Erythroblast (primary cell): ENCODE data around the gene MYO1B.
"Not testable (repeated sequence)": the region's sequence is repeated elsewhere in the genome, so short reads cannot be mapped to it uniquely, and the experiment has no call there.

ENCODE experiments used
- DNase-seq, 2 experiments: peaks; one replicate each; lab custom pipeline; 2025; lab: John Stamatoyannopoulos, UW
- GATA1 ChIP-seq: IDR thresholded peaks from 2 replicates; pipeline ENCODE4 v1.6.1; 2011; ENCODE audit warnings: low read depth, mild to moderate bottlenecking, control low read depth, low read length, moderate library complexity
- POLR2A ChIP-seq: IDR thresholded peaks from 2 replicates; pipeline ENCODE4 v1.6.1; 2011; ENCODE audit warnings: mild to moderate bottlenecking, low read length

Gene MYO1B

GRCh38 chr2:191430476-191430875 is 185.3 kb downstream of the MYO1B start:
- TF ChIP-seq POLR2A (no peak), GATA1 (no peak)
- DNase-seq: no peak

- no peak for TF ChIP-seq GATA1
- TF ChIP-seq POLR2A: no peak
- DNase-seq: no peak
These were observed 186.9 kb downstream of the MYO1B start for GRCh38 chr2:191432121-191432520.

GRCh38 chr2:191434072-191434471 is 188.9 kb downstream of the MYO1B start:
- no peak for DNase-seq
- TF ChIP-seq POLR2A: no peak
- no peak for TF ChIP-seq GATA1

GRCh38 chr2:191435141-191435540 is 189.9 kb downstream of the MYO1B start:
- TF ChIP-seq GATA1: no peak
- TF ChIP-seq POLR2A: no peak
- no peak for DNase-seq

GRCh38 chr2:191436368-191437055 is 191.3 kb downstream of the MYO1B start:
- DNase-seq: no peak
- no peak for TF ChIP-seq POLR2A
- no peak for TF ChIP-seq GATA1

GRCh38 chr2:191439481-191439880 is 194.3 kb downstream of the MYO1B start:
- TF ChIP-seq GATA1 (no peak), POLR2A (no peak)
- DNase-seq: no peak

- DNase-seq: no peak
- TF ChIP-seq GATA1 (no peak), POLR2A (no peak)
These were observed 196.5 kb downstream of the MYO1B start for GRCh38 chr2:191441496-191442214.

- TF ChIP-seq POLR2A (no peak), GATA1 (no peak)
- no peak for DNase-seq
These were observed 198.2 kb downstream of the MYO1B start for GRCh38 chr2:191443446-191443845.

- TF ChIP-seq GATA1 (no peak), POLR2A (no peak)
- no peak for DNase-seq
These were observed 201.7 kb downstream of the MYO1B start for GRCh38 chr2:191446910-191447309.

- DNase-seq: no peak
- TF ChIP-seq POLR2A (no peak), GATA1 (no peak)
These were observed 205.9 kb downstream of the MYO1B start for GRCh38 chr2:191451116-191451515.

- TF ChIP-seq GATA1 (no peak), POLR2A (no peak)
These were observed 206.9 kb downstream of the MYO1B start for GRCh38 chr2:191452065-191452464.

GRCh38 chr2:191453761-191454160 is 208.6 kb downstream of the MYO1B start:
- no peak for DNase-seq
- TF ChIP-seq POLR2A: no peak
- TF ChIP-seq GATA1: no peak

More at GRCh38 chr2:191452065-191452464, 206.9 kb downstream of the MYO1B start:
- DNase-seq: no peak

- DNase-seq: not testable (repeated sequence)
These were observed 211.3 kb downstream of the MYO1B start for GRCh38 chr2:191456506-191456905.

- DNase-seq: no peak
- TF ChIP-seq POLR2A: no peak
- TF ChIP-seq GATA1: no peak
These were observed 214.0 kb downstream of the MYO1B start for GRCh38 chr2:191459158-191459557.
